Osteoblast (primary cell): ENCODE results near the gene MGST3. TPM values are rescaled to one million over a fixed set of nuclear protein-coding genes. Genes with fewer than 3 reads are reported as not detected.

Source experiments
- DNase-seq: peaks from one replicate; pipeline ENCODE4 v3.0.0; 2011; ENCODE audit warnings: low spot score, mixed read lengths; ENCODE audit not compliant: insufficient read length; ENCODE audit errors: missing footprints
- H2AFZ ChIP-seq: 2 replicates; pipeline ENCODE4 v1.6.0; 2011; ENCODE audit warnings: mild to moderate bottlenecking, low read length
- H3K27ac ChIP-seq: 2 replicates; pipeline ENCODE4 v1.5.1; 2011; ENCODE audit warnings: mild to moderate bottlenecking, low read depth, low read length, moderate library complexity
- H3K27me3 ChIP-seq: 2 replicates; pipeline ENCODE4 v1.6.0; 2012; ENCODE audit warnings: mild to moderate bottlenecking, control low read depth, inconsistent platforms, low read length, moderate library complexity; ENCODE audit not compliant: insufficient read depth
- H3K36me3 ChIP-seq: 2 replicates; pipeline ENCODE4 v1.5.1; 2011; ENCODE audit warnings: mild to moderate bottlenecking, low read length, control low read depth, moderate library complexity; ENCODE audit not compliant: insufficient read depth
- H3K4me1 ChIP-seq: 2 replicates; pipeline ENCODE4 v1.5.1; 2011; ENCODE audit warnings: mild to moderate bottlenecking, low read length, control low read depth, moderate library complexity; ENCODE audit not compliant: insufficient read depth
- H3K4me2 ChIP-seq: 2 replicates; pipeline ENCODE4 v1.6.0; 2011; ENCODE audit warnings: mild to moderate bottlenecking, low read length; ENCODE audit not compliant: insufficient read depth
- H3K4me3 ChIP-seq: fragments of 200-600 bp; sonication (generic); 3 replicates; pipeline ENCODE4 v1.5.1; 2012; ENCODE audit warnings: mild to moderate bottlenecking, low read length, inconsistent platforms; ENCODE audit not compliant: insufficient read depth
- H3K79me2 ChIP-seq: 2 replicates; pipeline ENCODE4 v1.6.0; 2012; ENCODE audit warnings: mild to moderate bottlenecking, low read length, control low read depth, inconsistent platforms; ENCODE audit not compliant: insufficient read depth
- H3K9me3 ChIP-seq: 2 replicates; pipeline ENCODE4 v1.5.1; 2011; ENCODE audit warnings: low read depth, low read length, control low read depth
- H4K20me1 ChIP-seq: 2 replicates; pipeline ENCODE4 v1.6.0; 2012; ENCODE audit warnings: mild to moderate bottlenecking, low read length, control low read depth; ENCODE audit not compliant: insufficient read depth
- CTCF ChIP-seq: IDR thresholded peaks from 2 replicates; pipeline ENCODE4 v1.5.1; 2011; ENCODE audit warnings: mild to moderate bottlenecking, low read depth, low read length, moderate library complexity; ENCODE audit errors: extremely low read depth
- total RNA-seq: library from RNA; depleted of rRNA; stranded (reverse); fragments of >200 nt; gene quantifications from 2 replicates; pipeline ENCODE4 v1.2.3, GENCODE V29; 2012

The MGST3 gene
- total RNA-seq, 1 donor: 128 TPM

GRCh38 chr1:165659581-165659895 lies 28.5 kb downstream of the MGST3 start:
- Histone ChIP-seq H3K27ac (no peak overlapping the region), H2AFZ (no peak overlapping the region), H3K4me1 (no peaks in the 10 kb centered on the region), H3K79me2 (no peaks in the 10 kb centered on the region), H3K36me3 (peaks cover 73% of the 10 kb centered on the region), H3K27me3 (no peaks in the 10 kb centered on the region), H4K20me1 (no peaks in the 10 kb centered on the region), H3K4me2 (no peak overlapping the region), H3K9me3 (no peaks in the 10 kb centered on the region), H3K4me3 (no peak overlapping the region)
- TF ChIP-seq CTCF: no peak
- no peak for DNase-seq

GRCh38 chr1:165661703-165662102 lies 30.7 kb downstream of the MGST3 start:
- Histone ChIP-seq H2AFZ (no peak overlapping the region), H3K27ac (no peak overlapping the region), H4K20me1 (no peaks in the 10 kb centered on the region), H3K4me2 (no peak overlapping the region), H3K4me1 (peaks cover 6% of the 10 kb centered on the region), H3K4me3 (no peak overlapping the region), H3K9me3 (no peaks in the 10 kb centered on the region), H3K27me3 (no peaks in the 10 kb centered on the region), H3K79me2 (no peaks in the 10 kb centered on the region), H3K36me3 (peaks cover 57% of the 10 kb centered on the region)
- no peak for TF ChIP-seq CTCF
- DNase-seq: peak; percentile 38

- DNase-seq: no peak
- no peak for TF ChIP-seq CTCF
- no peaks in the 10 kb centered on the region for H3K9me3 ChIP-seq
- no peak overlapping the region for H2AFZ ChIP-seq
- no peak overlapping the region for H3K4me3 ChIP-seq
- no peaks in the 10 kb centered on the region for H4K20me1 ChIP-seq
- no peaks in the 10 kb centered on the region for H3K79me2 ChIP-seq
- H3K4me1 ChIP-seq: peaks cover 6% of the 10 kb centered on the region
- no peaks in the 10 kb centered on the region for H3K27me3 ChIP-seq
- peaks cover 58% of the 10 kb centered on the region for H3K36me3 ChIP-seq
- no peak overlapping the region for H3K4me2 ChIP-seq
- no peak overlapping the region for H3K27ac ChIP-seq
Observed at GRCh38 chr1:165662186-165662585, 31.2 kb downstream of the MGST3 start.

GRCh38 chr1:165666152-165666825 lies 35.3 kb downstream of the MGST3 start:
- Histone ChIP-seq H4K20me1 (no peaks in the 10 kb centered on the region), H3K36me3 (peaks cover 61% of the 10 kb centered on the region), H3K27me3 (no peaks in the 10 kb centered on the region), H3K4me1 (peaks cover 6% of the 10 kb centered on the region), H3K4me3 (no peak overlapping the region), H2AFZ (no peak overlapping the region), H3K4me2 (no peak overlapping the region), H3K79me2 (peaks cover 2% of the 10 kb centered on the region), H3K9me3 (no peaks in the 10 kb centered on the region), H3K27ac (no peak overlapping the region)
- TF ChIP-seq CTCF: no peak
- DNase-seq: no peak
